Right atrium auricular region (tissue), 2 donors: ENCODE data around the gene ALPG. TPM values are rescaled to one million over a fixed set of nuclear protein-coding genes. Genes with fewer than 3 reads are reported as not detected.

ENCODE experiments used
- DNase-seq: peaks from one replicate; pipeline ENCODE4 v3.0.0-alpha.2; 2019; ENCODE audit warnings: low spot score
- H3K27ac ChIP-seq, 2 donors: fragments of 200-600 bp; sonication (generic); 1 replicate in 1 of 2; 2 replicates in 1 of 2; pipeline ENCODE4 v1.5.1; 2016 to 2019
- H3K27me3 ChIP-seq, 2 donors: fragments of 200-600 bp; sonication (generic); one replicate each; pipeline versions ENCODE4 v1.5.1 to v1.6.0; 2017 to 2019
- H3K36me3 ChIP-seq: fragments of 200-600 bp; sonication (generic); one replicate; pipeline ENCODE4 v1.5.1; 2016
- H3K4me1 ChIP-seq, 2 donors: fragments of 200-600 bp; sonication (generic); one replicate each; pipeline versions ENCODE4 v1.5.1 to v1.6.0; 2017 to 2019
- H3K4me3 ChIP-seq, 2 donors: fragments of 200-600 bp; sonication (generic); 1 replicate in 1 of 2; 2 replicates in 1 of 2; pipeline ENCODE4 v1.5.1; 2017 to 2019; ENCODE audit warnings: mild to moderate bottlenecking in 1 of 2, moderate library complexity in 1 of 2
- H3K9me3 ChIP-seq, 2 donors: fragments of 200-600 bp; sonication (generic); one replicate each; pipeline ENCODE4 v1.5.1; 2019
- CTCF ChIP-seq, 2 donors: fragments of 200-600 bp; sonication (generic); IDR thresholded peaks; one replicate each; pipeline ENCODE4 v1.5.1; 2019; ENCODE audit warnings: antibody characterized with exemption in 2 of 2
- total RNA-seq, 2 donors: library from RNA; depleted of rRNA; stranded (reverse); fragments of >200 nt; gene quantifications; one replicate each; pipeline ENCODE4 v1.1.0, GENCODE V29; 2016

Gene ALPG
- total RNA-seq, 2 donors from 2014 or later = not detected

GRCh38 chr2:232457121-232458011 is 50.7 kb downstream of the ALPG start:
- no peaks in the 10 kb centered on the region for H3K36me3 ChIP-seq
- H3K27ac ChIP-seq = no peak overlapping the region
- no peaks in the 10 kb centered on the region for H3K9me3 ChIP-seq
- no peaks in the 10 kb centered on the region for H3K4me1 ChIP-seq
- no peak for DNase-seq
- H3K4me3 ChIP-seq = no peak overlapping the region
- peaks cover 0 to 5% of the 10 kb centered on the region in 2 donors for H3K27me3 ChIP-seq
- no peak for TF ChIP-seq CTCF (IDR thresholded peaks at IDR 0.05)

GRCh38 chr2:232458051-232458660 is 51.5 kb downstream of the ALPG start:
- TF ChIP-seq CTCF (IDR thresholded peaks at IDR 0.05) = no peak
- H3K27ac ChIP-seq = no peak overlapping the region
- H3K27me3 ChIP-seq = peaks cover 0 to 5% of the 10 kb centered on the region in 2 donors
- no peak for DNase-seq
- no peaks in the 10 kb centered on the region for H3K36me3 ChIP-seq
- H3K9me3 ChIP-seq = no peaks in the 10 kb centered on the region
- H3K4me3 ChIP-seq = no peak overlapping the region
- no peaks in the 10 kb centered on the region for H3K4me1 ChIP-seq

GRCh38 chr2:232458661-232459418 is 52.2 kb downstream of the ALPG start:
- Histone ChIP-seq H3K9me3 (no peaks in the 10 kb centered on the region), H3K27ac (no peak overlapping the region), H3K4me3 (no peak overlapping the region), H3K27me3 (peaks cover 0 to 5% of the 10 kb centered on the region in 2 donors), H3K36me3 (no peaks in the 10 kb centered on the region), H3K4me1 (no peaks in the 10 kb centered on the region)
- no peak for DNase-seq
- no peak for TF ChIP-seq CTCF (IDR thresholded peaks at IDR 0.05)

- TF ChIP-seq CTCF (IDR thresholded peaks at IDR 0.05) = no peak
- DNase-seq = no peak
- H3K9me3 ChIP-seq = no peaks in the 10 kb centered on the region
- no peaks in the 10 kb centered on the region for H3K4me1 ChIP-seq
- no peak overlapping the region for H3K27ac ChIP-seq
- no peak overlapping the region for H3K4me3 ChIP-seq
- H3K36me3 ChIP-seq = no peaks in the 10 kb centered on the region
- peaks cover 0 to 5% of the 10 kb centered on the region in 2 donors for H3K27me3 ChIP-seq
These were observed 52.9 kb downstream of the ALPG start for GRCh38 chr2:232459419-232460035.

GRCh38 chr2:232460171-232460570 is 53.5 kb downstream of the ALPG start:
- Histone ChIP-seq H3K9me3 (no peaks in the 10 kb centered on the region), H3K36me3 (no peaks in the 10 kb centered on the region), H3K4me1 (no peaks in the 10 kb centered on the region), H3K27ac (no peak overlapping the region), H3K27me3 (peaks cover 0 to 5% of the 10 kb centered on the region in 2 donors), H3K4me3 (no peak overlapping the region)
- no peak for TF ChIP-seq CTCF (IDR thresholded peaks at IDR 0.05)
- DNase-seq = no peak

Other genes with a start within 250 kb of the ALPG start
- not detected for gene ALPP, start 28.1 kb upstream of the ALPG start, total RNA-seq
- gene ALPI, start 49.3 kb downstream of the ALPG start, total RNA-seq = not detected
- not detected for gene ECEL1, start 81.0 kb downstream of the ALPG start, total RNA-seq
- gene PRSS56, start 113.5 kb downstream of the ALPG start, total RNA-seq = under 1 TPM in 1 of 2 donors, not detected in 1; 0.20 TPM
- gene CHRND, start 119.3 kb downstream of the ALPG start, total RNA-seq = under 1 TPM in 1 of 2 donors, not detected in 1; 0.19 TPM
- gene CHRNG, start 132.8 kb downstream of the ALPG start, total RNA-seq = not detected
- 1 to 10 TPM; 1.7 to 2.0 TPM for gene TIGD1, start 143.7 kb downstream of the ALPG start, total RNA-seq
- gene EIF4E2, start 143.8 kb downstream of the ALPG start, total RNA-seq = 10 to 100 TPM; 23.3 to 23.4 TPM
- 10 to 100 TPM; 11.4 to 11.5 TPM for gene EFHD1, start 226.8 kb downstream of the ALPG start, total RNA-seq